ENCODE measurements around the gene JTB.

DNA sequence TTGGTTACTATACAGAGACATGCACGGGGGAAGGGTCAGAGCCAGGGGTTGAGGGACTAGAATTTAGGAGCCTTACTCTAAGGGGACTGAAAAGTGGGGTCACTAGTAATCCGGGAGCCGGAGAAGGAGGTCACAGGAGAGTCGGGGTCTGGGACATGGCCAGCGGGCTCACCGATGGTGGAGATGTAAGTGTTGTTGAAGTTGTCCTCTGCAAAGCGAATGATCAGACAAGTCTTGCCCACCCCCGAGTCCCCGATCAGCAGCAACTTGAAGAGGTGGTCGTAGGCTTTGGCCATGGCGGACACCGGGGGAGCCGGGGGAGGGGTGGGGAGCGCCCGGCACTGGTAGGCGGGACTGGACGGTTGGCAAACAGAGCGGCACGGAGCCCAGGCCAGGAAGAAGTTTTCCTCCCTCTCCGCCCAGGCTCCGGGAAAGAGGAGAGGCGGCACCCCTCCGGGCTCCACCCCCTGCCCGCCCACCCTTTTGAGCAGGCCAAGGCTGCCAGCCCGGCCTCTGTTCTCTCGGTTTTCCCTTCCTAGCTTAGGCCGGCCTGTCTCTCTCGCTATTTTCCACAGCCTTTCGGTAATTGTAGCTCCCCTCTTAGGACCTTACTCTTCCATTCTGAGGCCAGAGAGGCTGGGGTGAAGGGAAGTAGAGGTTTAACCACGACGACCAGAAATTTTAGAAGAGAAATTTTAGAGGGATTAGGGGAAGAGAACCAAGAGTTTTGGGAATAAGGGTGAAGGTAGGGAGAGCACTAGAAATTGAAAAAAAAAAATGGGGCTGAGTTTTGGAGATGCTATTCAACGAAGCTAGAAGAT lies 8.7 kb upstream of the JTB start, which contains the start of gene RAB13:
- TF ChIP-seq, protein P1, sequence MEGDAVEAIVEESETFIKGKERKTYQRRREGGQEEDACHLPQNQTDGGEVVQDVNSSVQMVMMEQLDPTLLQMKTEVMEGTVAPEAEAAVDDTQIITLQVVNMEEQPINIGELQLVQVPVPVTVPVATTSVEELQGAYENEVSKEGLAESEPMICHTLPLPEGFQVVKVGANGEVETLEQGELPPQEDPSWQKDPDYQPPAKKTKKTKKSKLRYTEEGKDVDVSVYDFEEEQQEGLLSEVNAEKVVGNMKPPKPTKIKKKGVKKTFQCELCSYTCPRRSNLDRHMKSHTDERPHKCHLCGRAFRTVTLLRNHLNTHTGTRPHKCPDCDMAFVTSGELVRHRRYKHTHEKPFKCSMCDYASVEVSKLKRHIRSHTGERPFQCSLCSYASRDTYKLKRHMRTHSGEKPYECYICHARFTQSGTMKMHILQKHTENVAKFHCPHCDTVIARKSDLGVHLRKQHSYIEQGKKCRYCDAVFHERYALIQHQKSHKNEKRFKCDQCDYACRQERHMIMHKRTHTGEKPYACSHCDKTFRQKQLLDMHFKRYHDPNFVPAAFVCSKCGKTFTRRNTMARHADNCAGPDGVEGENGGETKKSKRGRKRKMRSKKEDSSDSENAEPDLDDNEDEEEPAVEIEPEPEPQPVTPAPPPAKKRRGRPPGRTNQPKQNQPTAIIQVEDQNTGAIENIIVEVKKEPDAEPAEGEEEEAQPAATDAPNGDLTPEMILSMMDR (IDR thresholded peaks at IDR 0.05): no peak
- TF ChIP-seq, protein P2, sequence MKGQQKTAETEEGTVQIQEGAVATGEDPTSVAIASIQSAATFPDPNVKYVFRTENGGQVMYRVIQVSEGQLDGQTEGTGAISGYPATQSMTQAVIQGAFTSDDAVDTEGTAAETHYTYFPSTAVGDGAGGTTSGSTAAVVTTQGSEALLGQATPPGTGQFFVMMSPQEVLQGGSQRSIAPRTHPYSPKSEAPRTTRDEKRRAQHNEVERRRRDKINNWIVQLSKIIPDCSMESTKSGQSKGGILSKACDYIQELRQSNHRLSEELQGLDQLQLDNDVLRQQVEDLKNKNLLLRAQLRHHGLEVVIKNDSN (IDR thresholded peaks at IDR 0.05; ENCODE audit: borderline replicate concordance, low read depth): no peak
- TF ChIP-seq EP300 (IDR thresholded peaks at IDR 0.05; ENCODE audit: borderline replicate concordance in 1 of 2, low read depth in 1 of 2, low read length in 1 of 2) (no peak), REST (IDR thresholded peaks at IDR 0.05; ENCODE audit: low read depth, low read length) (no peak), GABPA (IDR thresholded peaks at IDR 0.05; ENCODE audit: low read depth) (no peak), TEAD4 (IDR thresholded peaks at IDR 0.05; ENCODE audit: borderline replicate concordance, insufficient read depth) (no peak)
